HG02870 (cell line): ENCODE results near the gene ZC2HC1C.

Experiments used
- ATAC-seq: cut with Tn5 transposase; IDR thresholded peaks from one replicate; pipeline ENCODE4 v1.9.1; 2021; ENCODE audit warnings: mild to moderate bottlenecking, moderate library complexity; ENCODE audit not compliant: unreplicated experiment

The ZC2HC1C gene

GRCh38 chr14:75128596-75128990 is 59.2 kb downstream of the ZC2HC1C start:
- no peak for ATAC-seq
